Astrocyte (in vitro differentiated cells and primary cell): ENCODE results near the gene NET1.

Source experiments
- EZH2 ChIP-seq: IDR thresholded peaks from 2 replicates; pipeline ENCODE4 v1.6.1; 2012; ENCODE audit warnings: mild to moderate bottlenecking, low read length, inconsistent platforms; ENCODE audit not compliant: insufficient read depth
- TF ChIP-seq, protein P1 (sequence below): IDR thresholded peaks from 2 replicates; pipeline ENCODE4 v1.5.1; 2011; ENCODE audit warnings: low read depth, mild to moderate bottlenecking, inconsistent platforms, low read length, moderate library complexity; ENCODE audit not compliant: insufficient read depth

DNA sequence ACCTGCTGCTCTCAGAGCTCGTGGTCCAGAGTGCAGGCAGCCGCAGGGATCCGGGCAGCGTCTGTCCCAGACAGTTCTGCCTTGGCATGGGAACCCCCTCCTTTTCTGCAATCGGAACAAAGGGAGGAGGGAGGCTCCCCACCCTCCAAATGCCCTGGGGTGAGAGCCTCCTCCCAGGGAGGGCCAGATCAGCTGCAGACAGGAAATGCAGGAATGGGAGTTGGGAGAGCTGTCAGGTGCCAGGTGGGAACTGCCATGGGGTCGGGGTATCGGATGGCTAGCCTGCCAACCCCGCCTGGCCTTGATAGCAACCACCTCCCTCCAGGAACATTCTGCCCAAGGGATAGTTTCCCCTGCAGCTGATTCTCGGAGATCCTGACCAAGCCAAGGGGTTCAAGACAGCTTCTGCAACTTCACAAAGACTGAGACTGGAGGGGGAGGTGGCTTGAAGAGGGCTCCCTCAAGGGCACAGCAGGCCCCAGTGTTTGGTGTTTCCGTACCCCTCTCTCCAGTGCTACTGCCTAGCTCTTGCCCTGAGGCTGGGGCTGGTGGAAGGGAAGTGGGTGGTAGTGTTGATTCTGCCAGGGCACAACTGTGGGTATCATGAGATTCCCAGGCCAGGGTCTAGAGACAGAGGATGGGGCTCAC is 87.3 kb downstream of the NET1 start, which contains the start of gene CALML5:
- TF ChIP-seq, protein P1, sequence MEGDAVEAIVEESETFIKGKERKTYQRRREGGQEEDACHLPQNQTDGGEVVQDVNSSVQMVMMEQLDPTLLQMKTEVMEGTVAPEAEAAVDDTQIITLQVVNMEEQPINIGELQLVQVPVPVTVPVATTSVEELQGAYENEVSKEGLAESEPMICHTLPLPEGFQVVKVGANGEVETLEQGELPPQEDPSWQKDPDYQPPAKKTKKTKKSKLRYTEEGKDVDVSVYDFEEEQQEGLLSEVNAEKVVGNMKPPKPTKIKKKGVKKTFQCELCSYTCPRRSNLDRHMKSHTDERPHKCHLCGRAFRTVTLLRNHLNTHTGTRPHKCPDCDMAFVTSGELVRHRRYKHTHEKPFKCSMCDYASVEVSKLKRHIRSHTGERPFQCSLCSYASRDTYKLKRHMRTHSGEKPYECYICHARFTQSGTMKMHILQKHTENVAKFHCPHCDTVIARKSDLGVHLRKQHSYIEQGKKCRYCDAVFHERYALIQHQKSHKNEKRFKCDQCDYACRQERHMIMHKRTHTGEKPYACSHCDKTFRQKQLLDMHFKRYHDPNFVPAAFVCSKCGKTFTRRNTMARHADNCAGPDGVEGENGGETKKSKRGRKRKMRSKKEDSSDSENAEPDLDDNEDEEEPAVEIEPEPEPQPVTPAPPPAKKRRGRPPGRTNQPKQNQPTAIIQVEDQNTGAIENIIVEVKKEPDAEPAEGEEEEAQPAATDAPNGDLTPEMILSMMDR = no peak
- TF ChIP-seq EZH2 = no peak
